Measurements from ENCODE around the gene HEMK1. TPM values are rescaled to one million over a fixed set of nuclear protein-coding genes. Genes with fewer than 3 reads are reported as not detected.

The HEMK1 gene
- total and polyA plus RNA-seq, 2 of the 8 experiments (the other 6 are each of a cell fraction or from before 2014, with no cell fraction given) = 9.7 to 10.6 TPM

- no peak for TF ChIP-seq USF2 (IDR thresholded peaks at IDR 0.05; ENCODE audit: low read length)
- TF ChIP-seq HDAC2 (IDR thresholded peaks at IDR 0.05; ENCODE audit: borderline replicate concordance in 1 of 2, low read depth in 2 of 2, low read length in 2 of 2) = no peak
- no peak for TF ChIP-seq ATF3 (IDR thresholded peaks at IDR 0.05; ENCODE audit: insufficient read depth, low read depth, low read length)
- TF ChIP-seq TAF7 (optimal IDR thresholded peaks at IDR 0.05; ENCODE audit: borderline replicate concordance, low read depth, low read length) = no peak
- no peak for TF ChIP-seq KDM1A (IDR thresholded peaks at IDR 0.05; ENCODE audit: borderline replicate concordance, low read length)
- TF ChIP-seq EZH2 (IDR thresholded peaks at IDR 0.05; ENCODE audit: low read depth, low read length, severe bottlenecking) = no peak
- no peak for TF ChIP-seq TBP (IDR thresholded peaks at IDR 0.05; ENCODE audit: low read depth, low read length)
These were observed 38.2 kb downstream of the HEMK1 start (continued) for GRCh38 chr3:50607271-50608091.
